CD4-positive, alpha-beta T cell treated with Interleukin-17A for 4 hours (primary cell): ENCODE measurements around the gene GFER.
"Not testable (repeated sequence)": the region's sequence is repeated elsewhere in the genome, so short reads cannot be mapped to it uniquely, and the experiment has no call there.

Source experiments
- DNase-seq: peaks from one replicate; pipeline ENCODE4 v3.0.0-alpha.2; 2020; ENCODE audit warnings: mixed read lengths

Gene GFER

GRCh38 chr16:1958143-1958491 lies 25.9 kb upstream of the GFER start:
- not testable (repeated sequence) for DNase-seq

GRCh38 chr16:1958715-1959268 lies 25.2 kb upstream of the GFER start:
- no peak for DNase-seq

GRCh38 chr16:1959269-1960039 lies 24.5 kb upstream of the GFER start, which contains the start of gene NDUFB10:
Gene NDUFB10, plus strand, starts transcription at chr16:1959538. Its CDS starts 87 bp downstream, at chr16:1959625.
- peak; percentile 95 for DNase-seq

- DNase-seq: no peak
These were observed 23.0 kb upstream of the GFER start for GRCh38 chr16:1960665-1961630.

GRCh38 chr16:1961651-1962067 lies 22.3 kb upstream of the GFER start:
- no peak for DNase-seq

GRCh38 chr16:1962161-1963153 lies 21.5 kb upstream of the GFER start:
- not testable (repeated sequence) for DNase-seq

GRCh38 chr16:1963806-1964505 lies 20.0 kb upstream of the GFER start:
- no peak for DNase-seq

GRCh38 chr16:1964506-1965395 lies 19.2 kb upstream of the GFER start, which contains the start of gene RPS2:
Gene RPS2, minus strand, starts transcription at chr16:1964826. Its CDS starts 201 bp downstream, at chr16:1964625.
- DNase-seq: peak; percentile 97

GRCh38 chr16:1965396-1966001 lies 18.5 kb upstream of the GFER start:
- DNase-seq: no peak

- DNase-seq: no peak
These were observed 17.5 kb upstream of the GFER start, which contains the start of gene RNF151 for GRCh38 chr16:1966460-1966859. Gene RNF151, plus strand, starts transcription at chr16:1966856. Its CDS starts 26 bp downstream, at chr16:1966882.

GRCh38 chr16:1968146-1968953 lies 15.6 kb upstream of the GFER start:
- DNase-seq: no peak

- peak; percentile 95 for DNase-seq
These were observed 12.1 kb upstream of the GFER start, which contains the start of gene TBL3 for GRCh38 chr16:1971796-1972489. Gene TBL3, plus strand, starts transcription at chr16:1972053. Its CDS starts 112 bp downstream, at chr16:1972165.

- DNase-seq: no peak
These were observed 11.5 kb upstream of the GFER start for GRCh38 chr16:1972490-1972877.

GRCh38 chr16:1973461-1974156 lies 10.4 kb upstream of the GFER start:
- DNase-seq: no peak

- no peak for DNase-seq
These were observed 9.6 kb upstream of the GFER start for GRCh38 chr16:1974157-1975070.
